GM10266 (cell line): ENCODE results near the gene ACKR2.

Source experiments
- DNase-seq: peaks from one replicate; pipeline ENCODE4 v3.0.0; 2012; ENCODE audit errors: extremely low spot score
- TF ChIP-seq, protein P1 (sequence below): IDR thresholded peaks from 2 replicates; pipeline ENCODE4 v1.5.1; 2012; ENCODE audit warnings: mild to moderate bottlenecking, low read depth; ENCODE audit not compliant: control insufficient read depth, insufficient read depth; ENCODE audit errors: missing control alignments

ACKR2 gene

GRCh38 chr3:42906070-42906847, 97.0 kb downstream of the ACKR2 start, which contains the start of gene ZNF662:
Gene ZNF662, plus strand, starts transcription at chr3:42906142. Its CDS starts 1,973 bp downstream, at chr3:42908115.
- no peak for DNase-seq
- TF ChIP-seq, protein P1, sequence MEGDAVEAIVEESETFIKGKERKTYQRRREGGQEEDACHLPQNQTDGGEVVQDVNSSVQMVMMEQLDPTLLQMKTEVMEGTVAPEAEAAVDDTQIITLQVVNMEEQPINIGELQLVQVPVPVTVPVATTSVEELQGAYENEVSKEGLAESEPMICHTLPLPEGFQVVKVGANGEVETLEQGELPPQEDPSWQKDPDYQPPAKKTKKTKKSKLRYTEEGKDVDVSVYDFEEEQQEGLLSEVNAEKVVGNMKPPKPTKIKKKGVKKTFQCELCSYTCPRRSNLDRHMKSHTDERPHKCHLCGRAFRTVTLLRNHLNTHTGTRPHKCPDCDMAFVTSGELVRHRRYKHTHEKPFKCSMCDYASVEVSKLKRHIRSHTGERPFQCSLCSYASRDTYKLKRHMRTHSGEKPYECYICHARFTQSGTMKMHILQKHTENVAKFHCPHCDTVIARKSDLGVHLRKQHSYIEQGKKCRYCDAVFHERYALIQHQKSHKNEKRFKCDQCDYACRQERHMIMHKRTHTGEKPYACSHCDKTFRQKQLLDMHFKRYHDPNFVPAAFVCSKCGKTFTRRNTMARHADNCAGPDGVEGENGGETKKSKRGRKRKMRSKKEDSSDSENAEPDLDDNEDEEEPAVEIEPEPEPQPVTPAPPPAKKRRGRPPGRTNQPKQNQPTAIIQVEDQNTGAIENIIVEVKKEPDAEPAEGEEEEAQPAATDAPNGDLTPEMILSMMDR: no peak

GRCh38 chr3:42906848-42907183, 97.6 kb downstream of the ACKR2 start:
- no peak for DNase-seq
- TF ChIP-seq, protein P1: no peak

GRCh38 chr3:42908675-42909074, 99.4 kb downstream of the ACKR2 start:
- DNase-seq: no peak
- TF ChIP-seq, protein P1: no peak

- TF ChIP-seq, protein P1: no peak
- no peak for DNase-seq
These were observed 102.3 kb downstream of the ACKR2 start for GRCh38 chr3:42911551-42911950.

DNA sequence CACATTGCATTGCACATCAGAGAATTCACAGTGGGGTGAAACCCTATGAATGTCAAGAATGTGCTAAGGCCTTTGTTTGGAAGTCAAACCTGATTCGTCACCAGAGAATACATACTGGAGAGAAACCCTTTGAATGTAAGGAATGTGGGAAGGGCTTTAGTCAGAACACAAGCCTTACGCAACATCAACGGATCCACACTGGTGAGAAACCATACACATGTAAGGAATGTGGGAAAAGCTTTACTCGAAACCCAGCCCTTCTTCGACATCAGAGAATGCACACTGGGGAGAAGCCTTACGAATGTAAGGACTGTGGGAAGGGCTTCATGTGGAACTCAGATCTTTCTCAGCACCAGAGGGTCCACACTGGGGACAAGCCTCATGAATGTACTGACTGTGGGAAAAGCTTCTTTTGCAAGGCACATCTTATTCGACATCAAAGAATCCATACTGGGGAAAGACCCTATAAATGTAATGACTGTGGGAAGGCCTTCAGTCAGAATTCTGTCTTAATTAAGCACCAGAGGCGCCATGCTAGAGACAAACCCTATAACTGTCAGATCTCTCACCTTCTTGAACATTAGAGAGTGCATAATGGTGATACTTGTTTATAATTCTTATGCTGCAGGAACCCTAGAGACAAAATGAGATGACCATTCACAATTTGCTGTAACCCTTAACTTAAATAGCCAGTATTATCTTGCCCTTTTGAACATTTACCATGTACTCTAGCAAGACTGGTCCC, 105.7 kb downstream of the ACKR2 start:
- TF ChIP-seq, protein P1: no peak

More for the DNA sequence above, 105.7 kb downstream of the ACKR2 start:
- DNase-seq: no peak
